A549 (cell line): ENCODE results near the gene EXOG. TPM values are rescaled to one million over a fixed set of nuclear protein-coding genes. Genes with fewer than 3 reads are reported as not detected.

Source experiments
- ATAC-seq, 2 experiments: fragments of 200-7000 bp in 1 of 2; fragments of >200 bp in 1 of 2; cut with Nextera tagmentation in 1 of 2; cut with Tn5 transposase in 1 of 2; 3 replicates each; pipeline versions ENCODE4 v1.8.0 to v1.9.1; 2018 to 2020; ENCODE audit warnings: mild to moderate bottlenecking in 1 of 2, moderate library complexity in 1 of 2
- CTCF ChIA-PET: fragments of 300-600 bp; sonication (Branson Sonifier 250); formaldehyde crosslinking; extraction: SDS; loops from one replicate; lab custom pipeline; 2021; ENCODE audit warnings: antibody characterized with exemption, inconsistent platforms; lab: Yijun Ruan, JAX
- POLR2A ChIA-PET: fragments of 350-600 bp; formaldehyde crosslinking; extraction: SDS; loops from one replicate; lab custom pipeline; 2021; ENCODE audit warnings: antibody characterized with exemption, inconsistent platforms; lab: Yijun Ruan, JAX
- DNase-seq, 2 experiments: peaks; one replicate each; pipeline versions ENCODE4 v3.0.0 to v3.0.0-alpha.2; 2011 to 2016; ENCODE audit warnings: low read depth in 1 of 2, low spot score in 1 of 2
- FAIRE-seq: peaks from 2 replicates; lab custom pipeline; 2011; peaks lifted over from hg19 to GRCh38; lab: Jason Lieb, UNC
- H3K27ac ChIP-seq, 2 experiments: fragments of >200 bp; sonication (Bioruptor Twin); formaldehyde crosslinking; 3 replicates each; pipeline ENCODE4 v1.5.1; 2016 to 2017
- H3K4me1 ChIP-seq: fragments of >200 bp; sonication (Bioruptor Twin); formaldehyde crosslinking; 3 replicates; pipeline ENCODE4 v1.6.1; 2016
- H3K4me2 ChIP-seq: fragments of >200 bp; sonication (Bioruptor Twin); formaldehyde crosslinking; 3 replicates; pipeline ENCODE4 v1.6.1; 2016
- H3K4me3 ChIP-seq: fragments of >200 bp; sonication (Bioruptor Twin); formaldehyde crosslinking; 3 replicates; pipeline ENCODE4 v1.5.1; 2016
- H3K9me3 ChIP-seq: fragments of >200 bp; sonication (Bioruptor Twin); formaldehyde crosslinking; 3 replicates; pipeline ENCODE4 v1.6.1; 2016
- ATOH8 ChIP-seq: fragments of 250-450 bp; sonication (Bioruptor Pico); IDR thresholded peaks from 2 replicates; pipeline ENCODE4 v1.5.0; 2020; ENCODE audit warnings: low read depth, mild to moderate bottlenecking, moderate library complexity
- BHLHE40 ChIP-seq: IDR thresholded peaks from 2 replicates; pipeline ENCODE4 v1.6.1; 2012; ENCODE audit warnings: low read depth, low read length, inconsistent platforms
- CBX2 ChIP-seq: fragments of 200-600 bp; sonication (generic); IDR thresholded peaks from 2 replicates; pipeline ENCODE4 v1.6.1; 2016; ENCODE audit warnings: low read depth, mild to moderate bottlenecking, borderline replicate concordance
- CBX8 ChIP-seq: fragments of 200-600 bp; sonication (generic); IDR thresholded peaks from 2 replicates; pipeline ENCODE4 v1.6.1; 2016
- CEBPB ChIP-seq, 2 experiments: fragments of >200 bp in 1 of 2; sonication (Bioruptor Twin) in 1 of 2; formaldehyde crosslinking in 1 of 2; IDR thresholded peaks; 2 replicates each; pipeline ENCODE4 v1.6.1; 2012 to 2016
- CTCF ChIP-seq: fragments of >200 bp; sonication (Bioruptor Twin); formaldehyde crosslinking; IDR thresholded peaks from 3 replicates; pipeline ENCODE4 v1.5.1; 2016
- E2F6 ChIP-seq: IDR thresholded peaks from 2 replicates; pipeline ENCODE4 v1.6.1; 2012; ENCODE audit warnings: low read depth, borderline replicate concordance
- EHF ChIP-seq: fragments of 250-450 bp; sonication (Bioruptor Pico); IDR thresholded peaks from 2 replicates; pipeline ENCODE4 v1.5.0; 2020; ENCODE audit warnings: mild to moderate bottlenecking
- ELK1 ChIP-seq: fragments of 150-350 bp; IDR thresholded peaks from 2 replicates; pipeline ENCODE4 v1.6.1; 2014; ENCODE audit warnings: low read depth, mild to moderate bottlenecking, low read length
- EP300 ChIP-seq, 2 experiments: fragments of >200 bp; sonication (Bioruptor Twin); formaldehyde crosslinking; IDR thresholded peaks; 2 replicates in 1 of 2; 3 replicates in 1 of 2; pipeline ENCODE4 v1.6.1; 2016 to 2017
- ESRRA ChIP-seq: fragments of 150-350 bp; IDR thresholded peaks from 2 replicates; pipeline ENCODE4 v1.6.1; 2014; ENCODE audit warnings: mild to moderate bottlenecking, low read length, borderline replicate concordance
- FOSB ChIP-seq: fragments of 250-450 bp; sonication (Bioruptor Pico); IDR thresholded peaks from 2 replicates; pipeline ENCODE4 v1.5.0; 2020; ENCODE audit warnings: mild to moderate bottlenecking, moderate library complexity
- FOSL2 ChIP-seq, 2 experiments: fragments of 450-650 bp in 1 of 2; fragments of >200 bp in 1 of 2; sonication (Bioruptor Twin) in 1 of 2; formaldehyde crosslinking; IDR thresholded peaks; 2 replicates each; pipeline versions ENCODE4 v1.5.0 to v1.6.1; 2016 to 2020; ENCODE audit warnings: mild to moderate bottlenecking in 1 of 2, moderate library complexity in 1 of 2
- FOXS1 ChIP-seq: fragments of 250-450 bp; sonication (Bioruptor Pico); IDR thresholded peaks from 2 replicates; pipeline ENCODE4 v1.5.0; 2020; ENCODE audit warnings: mild to moderate bottlenecking, moderate library complexity
- GATA3 ChIP-seq: IDR thresholded peaks from 2 replicates; pipeline ENCODE4 v1.6.1; 2012; ENCODE audit warnings: borderline replicate concordance
- HDAC2 ChIP-seq: fragments of 200-600 bp; sonication (generic); IDR thresholded peaks from 2 replicates; pipeline ENCODE4 v1.6.1; 2016
- HEYL ChIP-seq: fragments of 250-450 bp; sonication (Bioruptor Pico); IDR thresholded peaks from 2 replicates; pipeline ENCODE4 v1.8.0; 2021; ENCODE audit warnings: mild to moderate bottlenecking, moderate library complexity
- HOXA7 ChIP-seq: fragments of 250-450 bp; sonication (Bioruptor Pico); IDR thresholded peaks from 2 replicates; pipeline ENCODE4 v1.5.0; 2020; ENCODE audit warnings: mild to moderate bottlenecking, moderate library complexity
- HOXB13 ChIP-seq: fragments of 250-450 bp; sonication (Bioruptor Pico); IDR thresholded peaks from 2 replicates; pipeline ENCODE4 v1.5.0; 2020; ENCODE audit warnings: low read depth, mild to moderate bottlenecking, moderate library complexity
- JUN ChIP-seq, 2 experiments: fragments of >200 bp; sonication (Bioruptor Twin); formaldehyde crosslinking; IDR thresholded peaks; 2 replicates in 1 of 2; 3 replicates in 1 of 2; pipeline ENCODE4 v1.6.1; 2016 to 2017
- MAFK ChIP-seq: fragments of 450-650 bp; IDR thresholded peaks from 2 replicates; pipeline ENCODE4 v1.6.1; 2014; ENCODE audit not compliant: partially characterized antibody
- NPAS2 ChIP-seq: fragments of 250-450 bp; sonication (Bioruptor Pico); IDR thresholded peaks from 2 replicates; pipeline ENCODE4 v1.8.0; 2022; ENCODE audit warnings: mild to moderate bottlenecking, moderate library complexity, borderline replicate concordance
- NR3C1 ChIP-seq: fragments of >200 bp; sonication (Bioruptor Twin); formaldehyde crosslinking; IDR thresholded peaks from 3 replicates; pipeline ENCODE4 v1.6.1; 2017
- PHF8 ChIP-seq: fragments of 200-600 bp; sonication (generic); IDR thresholded peaks from 2 replicates; pipeline ENCODE4 v1.6.1; 2016; ENCODE audit warnings: low read depth, mild to moderate bottlenecking, antibody characterized with exemption, moderate library complexity, borderline replicate concordance
- TFCP2L1 ChIP-seq: fragments of 250-450 bp; sonication (Bioruptor Pico); IDR thresholded peaks from 2 replicates; pipeline ENCODE4 v1.5.0; 2021; ENCODE audit warnings: mild to moderate bottlenecking
- ZNF302 ChIP-seq: fragments of 250-450 bp; sonication (Bioruptor Pico); IDR thresholded peaks from 2 replicates; pipeline ENCODE4 v1.9.0; 2021; ENCODE audit warnings: inconsistent platforms, mild to moderate bottlenecking, moderate library complexity
- ZSCAN20 ChIP-seq: fragments of 250-450 bp; sonication (Bioruptor Pico); IDR thresholded peaks from 2 replicates; pipeline ENCODE4 v1.8.0; 2022; ENCODE audit warnings: mild to moderate bottlenecking, moderate library complexity
- WGBS: methylation state at CpG from one replicate; pipeline ENCODE4 v1.1.6; 2017; ENCODE audit errors: missing lambda C conversion rate; 5-methylcytosine and 5-hydroxymethylcytosine counted together
- polyA plus RNA-seq, 4 experiments: library from polyadenylated mRNA; depleted of rRNA in 3 of 4; stranded (reverse); fragments of >200 nt; fragmentation: RNase III in 1 of 4; extraction: RNeasy Plus Mini Kit Qiagen cat#74134 plus additional on column Dnase treatment in 1 of 4; gene quantifications; 2 replicates in 3 of 4; 3 replicates in 1 of 4; pipeline ENCODE4 v1.2.3, GENCODE V29; 2011 to 2017

The EXOG gene
- polyA plus RNA-seq, 2 of the 4 experiments (the other 2 are of a cell fraction), result 11.2 to 17.1 TPM

DNA sequence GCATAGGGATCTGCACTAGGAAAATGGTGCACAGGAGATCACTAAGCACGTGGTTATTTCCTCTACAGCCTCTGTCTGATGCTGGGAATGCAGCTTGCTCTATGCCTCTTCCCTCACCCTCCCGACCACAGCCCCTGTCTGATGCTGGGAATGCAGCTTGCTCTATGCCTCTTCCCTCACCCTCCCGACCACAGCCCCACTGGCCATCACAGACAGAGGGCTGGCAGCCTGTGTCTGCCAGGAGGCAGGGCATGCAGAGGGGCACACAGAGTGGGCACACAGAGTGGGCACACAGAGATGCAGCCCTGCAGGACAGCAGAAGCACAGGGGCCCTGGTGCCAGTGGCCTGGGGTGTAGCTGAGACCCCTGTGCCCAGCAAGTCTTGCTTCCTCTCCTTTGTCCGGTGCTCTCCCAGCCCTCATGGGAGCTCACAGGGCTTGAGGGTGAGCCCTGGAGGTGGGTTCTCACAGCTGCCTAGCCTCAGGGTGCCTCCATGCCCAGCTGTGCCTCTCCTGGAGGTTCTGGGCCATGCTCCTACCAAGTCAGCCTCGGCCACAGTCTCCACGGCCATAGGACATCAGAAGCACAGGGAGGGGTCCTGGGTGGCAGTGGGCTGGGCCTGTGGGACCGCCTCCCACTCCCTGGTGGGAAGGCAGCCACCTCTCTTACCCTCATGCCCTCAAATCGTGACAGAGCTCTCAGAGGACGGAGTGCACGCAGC is 65.8 kb downstream of the EXOG start:
- FAIRE-seq (no peak), ATAC-seq (no peak), DNase-seq (no peak)
- ChIA-PET POLR2A (no interaction called here), CTCF (interaction anchor here (0.7 to 1.4 kb wide), 3 partner anchors 11 to 282 kb away, joined by 3 to 4 read pairs (median 3); no protein-coding TSS in a partner anchor)
- H3K4me2 ChIP-seq, result no peak overlapping the region
- WGBS, result 0% methylated on average over 5 of the region's 10 CpGs
- H3K9me3 ChIP-seq, result no peaks in the 10 kb centered on the region
- no peaks in the 10 kb centered on the region for H3K4me1 ChIP-seq
- TF ChIP-seq EHF (CRISPR knock-in tag) (no peak), TFCP2L1 (no peak), JUN (IDR thresholded peaks at IDR 0.05) (no peak), CTCF (no peak), ZNF302 (no peak), PHF8 (no peak), FOXS1 (CRISPR knock-in tag) (no peak), HEYL (CRISPR knock-in tag) (no peak), ESRRA (no peak), ELK1 (no peak), NPAS2 (no peak)
- H3K27ac ChIP-seq, result no peak overlapping the region
- H3K4me3 ChIP-seq, result no peak overlapping the region

DNA sequence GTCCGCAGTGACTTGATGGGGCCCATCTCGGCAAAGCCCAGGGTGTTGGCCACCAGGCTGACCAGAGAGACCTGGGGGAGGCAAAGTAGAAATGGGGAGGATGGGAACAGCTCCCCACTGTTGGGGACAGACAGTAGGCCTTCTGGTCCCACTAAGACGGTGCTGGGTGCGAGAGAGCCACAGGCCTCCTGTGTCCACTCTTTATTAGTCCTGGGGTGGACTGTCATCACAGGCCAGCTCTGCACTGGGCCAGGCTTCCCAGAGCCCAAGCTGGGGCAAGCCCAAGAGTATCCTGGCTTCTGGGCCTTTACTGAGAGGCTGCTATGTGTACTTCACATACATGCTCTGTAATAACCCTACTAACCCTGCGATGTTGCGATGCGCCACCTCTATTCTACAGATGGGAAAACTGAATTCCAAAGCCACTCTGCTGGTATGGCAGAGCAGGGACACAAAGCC is 66.4 kb downstream of the EXOG start:
- no peak for FAIRE-seq
- no peak for TF ChIP-seq CBX2
- TF ChIP-seq FOXS1 (CRISPR knock-in tag), result no peak
- TF ChIP-seq EP300 (IDR thresholded peaks at IDR 0.05), result no peak
- no peak for TF ChIP-seq HOXB13
- TF ChIP-seq NR3C1, result no peak
- TF ChIP-seq HDAC2, result no peak
- TF ChIP-seq EHF (CRISPR knock-in tag), result no peak
- TF ChIP-seq ZSCAN20 (CRISPR knock-in tag), result no peak
- TF ChIP-seq BHLHE40, result no peak
- no peak for TF ChIP-seq ELK1
- no peak for TF ChIP-seq FOSL2 (IDR thresholded peaks at IDR 0.05)
- TF ChIP-seq FOSL2 (CRISPR knock-in tag; IDR thresholded peaks at IDR 0.05), result no peak
- no peak for TF ChIP-seq E2F6
- TF ChIP-seq MAFK, result no peak
- no peak for TF ChIP-seq HOXA7 (CRISPR knock-in tag)
- no peak for TF ChIP-seq HEYL (CRISPR knock-in tag)
- no peak for TF ChIP-seq ATOH8 (CRISPR knock-in tag)
- no peak for TF ChIP-seq CEBPB (IDR thresholded peaks at IDR 0.05)
- TF ChIP-seq FOSB (CRISPR knock-in tag), result no peak
- no peak for TF ChIP-seq GATA3
- TF ChIP-seq CBX8, result no peak
- Histone ChIP-seq H3K27ac (no peak overlapping the region), H3K4me2 (no peak overlapping the region), H3K9me3 (no peaks in the 10 kb centered on the region), H3K4me3 (no peak overlapping the region), H3K4me1 (no peaks in the 10 kb centered on the region)
- 85% methylated on average over 6 of the region's 7 CpGs for WGBS
- ATAC-seq, result no peak
- ChIA-PET CTCF (interaction anchor here (1.1 to 1.4 kb wide), 3 partner anchors 10 to 97 kb away, joined by 3 read pairs; no protein-coding TSS in a partner anchor), POLR2A (no interaction called here)
- DNase-seq, result no peak
